GM19023 (cell line): ENCODE data around the gene LPAR2.
"Not testable (repeated sequence)": the region's sequence is repeated elsewhere in the genome, so short reads cannot be mapped to it uniquely, and the experiment has no call there.

ENCODE experiments used
- ATAC-seq: cut with Tn5 transposase; IDR thresholded peaks from one replicate; pipeline ENCODE4 v1.9.1; 2021; ENCODE audit warnings: mild to moderate bottlenecking, moderate library complexity; ENCODE audit not compliant: unreplicated experiment

LPAR2 gene

DNA sequence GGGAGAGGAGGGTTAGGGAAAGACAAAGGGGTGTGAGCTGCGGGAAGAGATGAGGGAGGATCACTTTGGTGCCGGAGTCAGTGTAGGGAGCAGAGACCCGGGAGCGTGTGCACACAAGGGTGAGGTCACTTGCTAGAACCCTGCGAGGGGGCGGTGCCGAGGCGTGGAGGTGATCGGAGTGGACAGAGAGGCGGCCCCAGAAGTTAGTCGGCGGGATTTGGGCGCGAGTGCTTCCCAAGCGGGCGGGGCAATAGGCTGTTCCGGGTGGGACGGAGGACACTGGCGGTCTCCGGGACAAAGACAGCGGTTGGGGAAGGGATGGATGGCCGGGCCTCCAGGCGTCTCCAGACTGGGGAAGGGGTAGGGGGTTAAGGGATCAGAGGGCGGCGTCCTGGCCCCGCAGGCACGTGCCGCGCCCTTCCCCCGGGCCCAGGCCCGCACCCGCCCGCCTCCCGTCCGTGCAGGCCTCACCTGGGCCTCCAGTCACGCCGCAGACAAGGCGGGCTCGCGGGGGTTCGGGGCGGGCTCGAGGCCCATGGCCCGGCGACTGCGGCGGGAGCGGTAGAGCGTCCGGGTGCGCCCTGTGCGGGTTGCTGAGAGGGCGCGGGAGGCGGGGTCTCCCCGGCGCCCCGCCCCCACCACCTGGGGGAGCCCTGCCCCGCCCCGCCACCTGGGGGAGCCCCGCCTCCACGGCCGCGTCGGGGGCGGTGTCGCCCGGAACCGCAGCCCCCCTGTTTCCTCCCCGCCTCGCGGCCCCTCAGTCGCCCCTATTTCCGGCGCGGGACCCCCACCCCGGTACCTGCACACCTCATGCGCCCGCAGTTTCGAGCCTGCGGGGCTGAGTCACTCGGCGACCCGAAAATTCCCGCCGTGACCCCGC lies at the start of gene LPAR2:
Gene LPAR2, minus strand, starts transcription at position 600 of the 880 bp plus-strand sequence. CDS start 945 bp downstream, outside the sequence.
- peak; percentile 61 for ATAC-seq

DNA sequence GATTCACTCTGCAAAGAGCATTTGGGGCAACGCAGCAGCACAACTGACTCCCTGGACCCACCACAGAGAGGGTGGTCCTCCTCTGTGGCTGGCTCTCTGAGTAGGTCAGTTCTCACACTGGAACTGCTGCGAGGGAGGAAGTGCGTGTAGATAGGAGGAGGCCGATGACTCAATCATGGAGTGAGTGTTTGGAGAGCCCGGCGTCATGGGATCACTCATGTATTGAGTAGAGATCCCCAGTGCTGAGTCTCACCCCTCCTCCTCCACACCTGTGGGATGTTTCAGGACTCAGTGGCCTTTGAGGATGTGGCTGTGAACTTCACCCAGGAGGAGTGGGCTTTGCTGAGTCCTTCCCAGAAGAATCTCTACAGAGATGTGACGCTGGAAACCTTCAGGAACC lies 49.6 kb upstream of the LPAR2 start:
- no peak for ATAC-seq

DNA sequence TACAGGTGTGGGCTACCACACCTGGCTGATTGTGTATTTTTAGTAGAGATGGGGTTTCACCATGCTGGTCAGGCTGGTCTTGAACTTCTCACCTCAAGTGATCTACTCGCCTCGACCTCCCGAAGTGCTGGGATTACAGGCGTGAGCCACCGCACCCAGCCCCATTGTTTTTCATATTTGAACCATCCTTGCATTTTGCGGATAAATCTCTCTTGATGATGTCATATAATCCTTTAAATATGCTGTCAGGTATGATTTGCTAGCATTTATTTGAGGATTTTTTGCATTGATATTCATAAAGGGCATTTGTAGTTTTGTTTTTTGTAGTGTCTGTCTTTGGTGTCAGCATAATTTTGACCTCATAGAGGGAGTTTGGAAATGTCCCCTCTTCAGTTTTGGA lies 46.3 kb upstream of the LPAR2 start:
- no peak for ATAC-seq

DNA sequence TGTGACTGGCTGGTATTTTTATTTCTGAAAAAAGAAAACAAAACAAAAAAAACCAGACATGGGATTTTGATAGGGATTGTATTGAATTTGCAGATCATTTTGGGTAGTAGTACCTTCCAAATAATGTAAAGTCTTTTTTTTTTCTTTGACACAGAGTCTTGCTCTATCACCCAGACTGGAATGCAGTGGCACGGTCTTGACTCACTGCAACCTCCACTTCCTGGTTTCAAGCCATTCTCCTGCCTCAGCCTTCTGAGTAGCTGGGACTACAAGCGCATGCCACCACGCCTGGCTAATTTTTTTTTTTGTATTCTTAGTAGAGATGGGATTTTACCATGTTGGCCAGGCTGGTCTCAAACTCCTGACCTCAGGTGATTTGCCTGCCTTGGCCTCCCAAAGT lies 44.8 kb upstream of the LPAR2 start:
- no peak for ATAC-seq

DNA sequence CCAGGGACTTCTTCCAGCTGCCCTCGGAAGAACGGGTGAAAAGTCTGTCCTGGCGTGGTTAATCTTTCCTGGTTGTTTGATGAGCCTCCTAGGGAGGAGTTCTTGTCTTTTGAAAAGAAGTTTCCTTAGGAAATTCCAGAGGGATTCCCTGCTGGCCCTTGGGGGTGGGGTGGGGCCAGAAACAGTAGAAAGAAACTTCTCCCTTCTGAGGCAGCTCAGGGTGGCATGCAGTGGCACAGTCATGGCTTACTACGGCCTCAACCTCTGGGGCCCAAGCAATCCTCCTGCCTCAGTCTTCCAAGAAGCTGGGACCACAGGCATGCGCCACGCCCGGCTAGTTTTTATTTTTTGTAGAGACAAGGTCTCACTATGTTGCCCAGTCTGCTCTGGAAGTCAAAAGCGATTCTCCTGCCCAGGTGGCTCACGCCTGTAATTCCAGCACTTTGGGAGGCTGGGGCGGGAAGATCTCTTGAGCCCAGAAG lies 42.1 kb upstream of the LPAR2 start:
- ATAC-seq: no peak

DNA sequence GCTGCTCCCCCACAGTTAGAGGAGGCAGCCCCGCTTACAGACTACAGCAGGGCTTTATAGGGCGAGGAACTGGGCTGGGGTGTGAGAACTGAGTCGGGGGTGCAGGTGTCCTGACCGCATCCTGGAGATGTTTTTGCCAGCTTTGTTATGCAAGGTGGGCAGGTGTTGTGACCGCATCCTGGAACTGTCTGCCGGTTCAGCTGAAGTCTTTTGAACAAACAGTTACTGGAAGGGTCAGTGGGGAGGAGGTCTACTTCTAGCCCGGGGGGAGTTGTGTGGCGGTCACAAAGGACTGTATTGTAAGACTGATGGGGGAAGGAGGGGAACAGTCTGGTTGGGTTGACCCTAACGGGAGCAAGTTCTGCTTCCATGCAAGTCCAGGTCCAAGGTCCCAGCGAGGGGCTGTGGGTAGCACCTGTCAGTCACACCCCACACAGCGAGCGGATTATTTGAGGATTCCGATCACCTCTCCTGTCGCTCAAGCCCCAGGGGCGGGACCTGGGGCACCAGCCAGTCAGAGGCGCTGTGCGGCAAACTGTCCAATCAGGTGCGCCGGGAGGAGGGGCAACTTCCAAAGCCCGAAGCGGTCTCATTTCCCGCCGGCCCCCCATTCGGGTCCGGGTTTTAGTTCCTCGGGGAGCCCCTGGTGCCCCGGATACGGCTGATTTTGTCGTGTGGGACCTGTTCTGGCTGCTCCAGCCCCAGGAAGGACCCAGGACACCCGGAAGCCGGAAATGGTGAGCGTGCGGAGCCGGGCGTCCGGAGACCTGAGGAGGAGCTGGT lies 40.4 kb upstream of the LPAR2 start, which contains the start of gene ZNF101:
Gene ZNF101, plus strand, starts transcription at position 610 of the 783 bp plus-strand sequence. Its CDS starts 125 bp downstream, at position 735.
- peak; percentile 64 for ATAC-seq

DNA sequence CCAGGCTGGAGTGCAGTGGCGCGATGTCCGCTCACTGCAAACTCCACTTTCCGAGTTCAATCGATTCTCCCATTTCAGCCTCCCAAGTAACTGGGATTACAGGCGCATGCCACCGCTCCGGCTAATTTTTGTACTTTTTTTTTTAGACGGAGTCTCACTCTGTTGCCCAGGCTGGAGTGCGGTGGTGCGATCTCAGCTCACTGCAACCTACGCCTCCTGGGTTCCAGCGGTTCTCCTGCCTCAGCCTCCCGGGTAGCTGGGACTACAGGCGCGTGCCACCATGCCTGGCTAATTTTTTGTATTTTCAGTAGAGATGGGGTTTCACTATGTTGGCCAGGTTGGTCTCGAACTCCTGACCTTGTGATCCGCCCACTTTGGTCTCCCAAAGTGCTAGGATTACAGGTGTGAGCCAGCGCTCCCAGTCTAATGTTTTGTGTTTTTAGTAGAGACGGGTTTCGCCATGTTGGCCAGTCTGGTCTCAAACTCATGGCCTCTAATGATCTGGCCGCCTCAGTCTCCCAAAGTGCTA lies 37.5 kb upstream of the LPAR2 start:
- ATAC-seq: not testable (repeated sequence)

DNA sequence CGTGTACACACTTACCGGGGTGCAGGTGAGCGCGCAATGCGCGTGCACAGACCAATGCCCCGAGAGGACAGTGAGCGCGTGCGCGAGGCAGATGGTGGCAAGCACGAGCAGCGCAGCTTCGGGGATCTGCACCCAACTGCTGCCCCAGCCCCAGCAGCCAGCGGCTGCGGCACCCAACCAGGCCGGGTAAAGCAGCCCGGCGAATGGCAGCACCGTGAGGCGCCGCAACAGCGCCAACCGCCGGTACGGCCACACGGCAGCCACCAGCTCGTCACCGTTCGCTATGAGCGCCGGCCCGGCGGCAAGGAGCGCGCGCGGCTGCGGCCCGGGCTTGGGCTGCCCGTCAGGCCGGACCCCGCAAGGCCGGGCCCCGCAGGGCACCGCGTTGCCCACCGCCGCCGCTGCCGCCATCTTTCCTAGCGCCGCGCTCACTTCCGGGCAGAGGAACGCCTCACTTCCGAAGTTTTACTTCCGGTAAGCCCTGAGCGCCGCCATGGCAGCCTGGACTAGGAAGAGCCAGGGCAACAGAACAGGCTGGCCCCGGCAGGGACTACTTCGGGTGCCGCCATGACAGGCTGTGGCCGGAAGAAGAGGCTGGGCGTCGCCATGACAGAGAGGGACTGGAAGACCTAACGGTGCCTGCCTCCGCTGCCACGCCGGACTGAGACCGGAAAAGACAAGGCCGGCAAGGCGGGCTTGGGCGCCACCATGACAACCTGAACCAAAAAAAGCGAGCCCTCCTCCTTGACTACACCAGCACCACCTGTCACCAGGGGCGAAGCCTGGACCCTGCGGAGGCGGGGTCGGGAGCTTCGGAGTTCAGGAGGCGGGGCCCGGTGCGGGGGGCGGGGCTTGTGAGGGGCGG lies 35.5 kb upstream of the LPAR2 start, which contains the start of gene ATP13A1:
Gene ATP13A1, minus strand, starts transcription at position 421 of the 865 bp plus-strand sequence. Its CDS starts 10 bp downstream, at position 411.
- ATAC-seq: peak; percentile 78

DNA sequence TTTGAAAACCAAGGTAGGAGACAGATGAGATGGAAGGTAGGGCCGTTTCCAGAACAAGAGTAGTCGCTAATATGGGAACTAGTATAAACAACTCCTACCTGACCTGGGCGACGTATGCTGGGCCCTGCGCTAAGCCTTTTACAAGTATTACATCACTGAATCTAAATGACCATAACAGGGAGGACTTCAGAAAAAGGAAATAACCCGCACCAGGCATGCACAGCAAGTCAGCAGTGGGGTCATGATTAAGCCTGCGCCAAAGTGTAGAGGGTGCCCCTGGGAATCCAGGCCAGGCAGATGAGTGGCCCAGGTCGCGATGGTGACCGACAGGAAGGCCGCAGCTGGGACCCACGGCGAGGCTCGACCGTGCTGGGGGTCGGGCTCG lies 34.8 kb upstream of the LPAR2 start:
- no peak for ATAC-seq

DNA sequence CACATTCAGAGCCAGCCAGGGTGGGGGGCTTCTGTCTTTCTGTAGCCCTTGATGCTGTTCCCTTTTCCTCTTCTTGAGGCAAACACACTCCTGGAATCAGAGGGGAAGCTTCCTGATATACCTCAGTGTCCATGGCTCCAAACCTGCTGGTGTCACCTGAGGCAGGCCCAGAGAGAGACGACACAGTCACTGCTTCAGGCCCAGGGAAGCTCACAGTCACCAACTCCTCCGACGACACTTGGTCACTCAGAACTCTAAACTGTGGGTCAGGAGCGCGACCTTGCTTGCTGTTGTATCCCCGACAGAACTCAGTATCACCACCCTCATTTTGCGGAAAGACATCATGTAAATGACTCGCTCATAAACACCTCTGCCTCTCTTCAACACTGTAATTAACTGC lies 34.3 kb upstream of the LPAR2 start:
- no peak for ATAC-seq

DNA sequence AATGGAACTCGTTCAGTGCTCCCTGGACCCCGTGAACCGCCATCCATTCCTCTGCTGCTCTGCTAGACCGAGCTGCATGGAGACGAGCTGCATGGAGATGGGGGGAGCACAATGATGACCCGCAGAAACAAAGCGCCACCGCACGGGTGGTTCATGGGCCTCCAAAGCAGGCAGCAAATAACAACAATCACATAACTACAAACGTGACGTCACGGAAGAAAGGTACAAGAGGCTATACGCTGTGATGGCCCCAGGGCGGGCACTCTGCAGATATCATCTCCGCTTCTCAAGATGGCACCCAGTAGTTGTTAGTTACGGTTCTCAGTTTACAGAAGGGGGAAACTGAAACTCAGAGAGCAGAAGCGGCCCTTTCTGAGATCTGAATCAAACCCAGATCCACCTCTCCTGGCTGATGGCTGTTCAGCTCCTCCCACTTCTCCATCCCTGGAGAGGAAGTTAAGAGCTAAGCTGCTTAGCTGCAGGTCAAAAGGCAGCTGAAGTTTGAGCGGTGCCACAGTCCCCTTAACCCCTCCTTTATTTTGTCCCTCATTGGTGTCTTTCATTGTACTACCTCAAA lies 33.7 kb upstream of the LPAR2 start:
- no peak for ATAC-seq

DNA sequence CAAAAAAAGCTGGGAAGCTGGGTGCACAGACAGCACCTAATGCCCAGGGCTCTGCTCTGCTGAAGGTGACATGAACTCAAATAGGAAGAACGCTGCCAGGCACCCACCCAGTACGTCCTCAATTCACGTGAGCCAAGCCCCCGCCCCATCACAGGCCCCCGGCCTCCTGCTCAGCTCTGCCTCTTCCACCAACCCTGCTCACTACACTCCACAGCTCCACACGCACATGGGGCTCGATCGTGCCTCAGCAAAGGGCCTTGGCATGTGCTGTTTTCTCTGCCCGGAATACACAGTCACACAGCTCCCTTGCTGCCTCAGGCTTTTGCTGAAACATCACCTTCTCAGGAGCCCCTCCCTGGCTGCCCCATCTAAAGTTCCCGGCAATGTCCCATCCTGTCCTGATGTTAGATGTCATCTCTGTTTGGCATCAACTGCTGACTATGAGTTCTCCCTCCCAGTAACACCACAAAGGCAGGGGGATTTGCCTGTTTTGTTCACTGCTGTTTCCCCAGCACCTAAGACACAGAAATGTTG lies 33.2 kb upstream of the LPAR2 start:
- ATAC-seq: no peak

DNA sequence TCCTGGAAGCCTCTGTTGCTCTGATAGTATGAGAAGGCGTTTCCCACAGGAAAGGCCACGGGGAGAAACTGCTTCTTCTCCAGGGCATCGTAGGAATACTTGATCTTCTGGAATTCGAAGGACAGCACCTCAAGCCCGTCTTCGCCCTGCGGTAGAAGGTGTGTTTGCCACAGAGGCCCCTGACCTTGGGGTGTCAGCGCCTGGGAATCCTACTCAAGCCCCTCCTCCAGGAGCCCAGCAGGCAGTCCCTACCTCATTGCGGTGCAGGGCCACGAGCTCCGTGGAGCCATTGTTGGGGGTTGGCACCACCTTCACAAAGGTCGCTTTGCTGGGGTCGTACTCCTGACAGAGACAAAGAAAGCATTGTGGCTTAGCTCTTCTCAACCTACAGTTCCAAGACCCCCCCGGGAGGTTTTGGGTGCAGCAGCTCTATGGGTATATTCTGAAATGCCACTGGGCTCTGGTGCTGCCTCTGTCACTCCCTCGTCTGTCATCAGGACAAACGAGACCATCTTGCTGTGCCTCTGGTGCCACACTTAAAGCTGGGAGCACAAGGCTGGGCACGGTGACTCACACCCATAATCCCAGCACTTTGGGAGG lies 31.7 kb upstream of the LPAR2 start:
- ATAC-seq: no peak

DNA sequence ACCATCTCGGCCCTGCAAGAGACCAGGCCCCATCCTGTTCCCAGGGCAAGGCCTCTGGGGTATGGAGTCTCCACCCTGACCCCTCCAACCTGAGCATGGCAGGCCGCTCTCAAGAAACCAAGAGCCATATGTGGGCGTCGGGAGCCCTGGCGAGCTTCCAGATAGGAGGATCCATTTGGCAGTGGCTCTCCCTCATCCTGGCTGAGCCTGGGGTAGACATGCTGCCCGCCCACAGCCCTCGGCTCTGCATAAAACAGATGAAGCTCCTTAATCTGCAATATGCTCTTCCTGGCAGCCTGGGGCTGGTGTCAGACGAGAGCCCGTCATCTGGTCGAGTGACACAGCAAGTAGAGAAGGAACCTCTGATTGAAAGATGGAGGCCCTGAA lies 29.4 kb upstream of the LPAR2 start:
- no peak for ATAC-seq

DNA sequence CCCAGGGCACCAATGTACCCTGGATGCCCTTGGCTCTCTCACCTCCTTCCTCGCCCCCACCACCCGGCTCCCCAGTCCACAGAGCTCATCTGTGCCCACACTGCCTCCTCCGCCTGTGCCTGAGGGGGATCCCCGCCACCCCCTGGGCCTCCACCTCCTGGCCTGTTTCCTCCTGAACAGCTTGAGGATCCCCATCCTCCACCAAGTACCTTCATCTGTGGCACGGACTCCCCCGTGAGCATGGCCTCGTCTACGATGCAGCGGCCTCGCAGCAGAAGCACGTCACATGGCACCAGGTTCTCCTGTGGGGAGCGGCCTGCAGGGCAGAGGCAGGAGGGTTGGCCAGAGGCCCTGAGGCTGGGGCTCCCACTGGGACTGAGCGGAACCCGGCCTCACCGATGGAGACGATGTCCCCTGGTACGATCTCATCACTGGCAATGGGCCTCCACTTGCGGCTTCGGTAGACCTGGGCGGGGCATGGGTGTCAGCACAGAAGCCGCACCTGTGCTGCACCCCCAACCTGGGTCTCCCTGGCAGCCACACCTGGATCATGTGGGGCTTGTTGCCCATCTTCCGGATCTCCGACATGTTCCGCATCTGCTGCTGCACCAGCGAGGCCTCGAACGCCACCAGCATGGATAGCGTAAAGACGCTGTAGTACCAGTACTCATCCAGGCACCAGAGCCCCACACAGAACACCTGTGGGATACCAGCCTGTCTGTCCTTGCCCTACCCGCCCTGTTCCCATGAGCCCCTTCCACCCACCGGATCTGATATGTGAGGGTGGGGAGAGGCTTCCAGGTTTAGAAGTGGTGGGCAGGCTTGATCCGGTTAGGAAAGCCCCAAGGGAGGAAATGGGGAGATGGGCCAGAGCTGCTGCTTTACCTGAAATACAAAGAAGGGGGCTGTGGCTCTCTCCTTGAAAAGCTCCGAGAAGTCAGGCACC lies 28.7 kb upstream of the LPAR2 start:
- no peak for ATAC-seq

DNA sequence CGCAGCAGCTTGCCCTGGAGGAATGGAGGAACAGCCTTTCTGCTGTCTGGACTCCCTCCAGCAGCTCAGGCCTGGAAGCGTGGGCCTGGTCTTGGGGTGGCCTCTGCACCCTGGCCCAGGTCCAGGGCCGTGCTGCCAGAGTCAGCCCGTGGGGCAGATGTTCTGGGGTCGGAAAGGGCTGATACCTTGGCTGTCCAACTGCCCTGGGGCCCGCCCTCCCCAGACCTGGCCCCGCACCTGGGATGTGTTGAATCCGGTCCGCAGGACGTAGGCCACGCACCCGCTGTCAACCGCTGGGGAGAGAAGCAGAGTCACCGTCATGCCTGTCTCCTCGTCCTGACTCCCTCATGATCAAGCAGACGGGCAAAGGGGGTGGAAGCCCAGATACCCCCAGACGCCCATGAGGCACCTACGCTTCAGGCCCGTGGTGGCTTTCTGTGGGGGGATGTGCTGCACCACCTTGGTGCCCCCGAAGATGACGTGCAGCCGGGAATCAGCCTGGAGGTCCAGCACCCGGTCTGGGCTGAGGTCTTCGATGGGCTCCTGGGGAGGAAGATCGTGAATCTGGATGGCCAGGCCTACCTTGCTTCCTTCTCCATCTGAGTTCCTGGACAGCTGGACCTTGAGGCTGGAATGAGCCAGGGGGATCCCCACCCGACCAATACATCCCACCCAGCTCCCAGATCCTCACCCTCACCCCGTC lies 27.8 kb upstream of the LPAR2 start:
- no peak for ATAC-seq

DNA sequence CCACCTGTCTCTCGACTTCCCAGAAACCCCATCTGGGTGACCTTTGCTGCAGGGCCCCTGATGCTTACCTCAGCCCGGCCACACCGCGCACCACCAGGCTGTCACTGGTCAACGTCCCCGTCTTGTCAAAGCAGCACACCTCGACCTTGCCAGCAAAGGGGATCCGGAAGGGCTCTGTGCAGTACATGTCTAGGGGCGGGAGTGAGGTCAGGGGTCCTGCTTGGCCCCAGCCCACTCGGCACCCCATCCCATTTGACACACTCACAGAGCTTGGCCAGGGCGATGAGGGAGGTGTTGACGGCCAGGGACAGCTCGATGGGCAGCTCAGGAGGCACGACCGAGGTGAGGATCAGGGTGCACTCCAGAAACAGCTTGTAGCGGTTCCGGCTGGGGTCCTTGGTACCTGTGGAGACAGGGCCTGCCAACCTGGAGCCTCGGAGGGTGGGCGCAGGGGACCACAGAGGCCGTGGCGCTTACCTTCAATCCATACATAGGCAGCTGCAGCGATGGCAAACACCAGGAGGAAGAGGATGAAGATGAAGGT lies 27.1 kb upstream of the LPAR2 start:
- no peak for ATAC-seq
